K562 (cell line): ENCODE results near the gene ATRN. TPM values are rescaled to one million over a fixed set of nuclear protein-coding genes. Genes with fewer than 3 reads are reported as not detected.

Experiments
- ATAC-seq: fragments of 200-7000 bp; cut with Tn5 transposase; 3 replicates; pipeline ENCODE4 v1.9.1; 2020; ENCODE audit warnings: moderate library complexity
- BruUV-seq: library from RNA; stranded (reverse); fragments of 400-500 nt; replicated peaks from 2 replicates; lab custom pipeline; 2021; lab: Mats Ljungman, UMichigan
- CTCF ChIA-PET: fragments of 300-600 bp; formaldehyde crosslinking; extraction: SDS; loops from one replicate; lab custom pipeline; 2021; ENCODE audit warnings: low intra/inter-chr PET ratio; lab: Yijun Ruan, JAX
- POLR2A ChIA-PET: fragments of 300-600, 350-650 bp; sonication (Branson Sonifier 250); formaldehyde crosslinking; extraction: SDS; loops from one replicate; lab custom pipeline; 2021; ENCODE audit warnings: antibody characterized with exemption, inconsistent platforms; lab: Yijun Ruan, JAX
- DNase-seq, 4 experiments: peaks; one replicate each; pipeline versions ENCODE4 v3.0.0 to v3.0.0-alpha.2; 2011 to 2018; ENCODE audit warnings: low spot score in 3 of 4, mixed read lengths in 3 of 4; ENCODE audit errors: extremely low read depth in 1 of 4
- FAIRE-seq: peaks from 2 replicates; lab custom pipeline; 2011; peaks lifted over from hg19 to GRCh38; lab: Jason Lieb, UNC
- H2AFZ ChIP-seq: 2 replicates; pipeline ENCODE4 v1.6.0; 2011; ENCODE audit warnings: low read depth, low read length, control low read depth, inconsistent platforms
- H3K27ac ChIP-seq: fragments of 200-600 bp; 3 replicates; pipeline ENCODE4 v1.8.0; 2011; ENCODE audit warnings: low read depth, mild to moderate bottlenecking, control low read depth, inconsistent platforms, low read length, moderate library complexity, mixed read lengths; ENCODE audit errors: extremely low read depth
- H3K27me3 ChIP-seq, 2 experiments: fragments of 300-600 bp in 1 of 2; 2 replicates in 1 of 2; 3 replicates in 1 of 2; pipeline versions ENCODE4 v1.6.0 to v1.8.0; 2011; ENCODE audit warnings: inconsistent platforms in 2 of 2, low read length in 2 of 2, mild to moderate bottlenecking in 1 of 2, mixed read lengths in 1 of 2, moderate library complexity in 1 of 2; ENCODE audit not compliant: control insufficient read depth in 2 of 2, insufficient read depth in 2 of 2
- H3K36me3 ChIP-seq: fragments of 300-600 bp; 3 replicates; pipeline ENCODE4 v1.8.0; 2011; ENCODE audit warnings: mild to moderate bottlenecking, low read length, inconsistent platforms; ENCODE audit not compliant: control insufficient read depth, insufficient read depth
- H3K4me1 ChIP-seq, 2 experiments: fragments of 200-600 bp in 1 of 2; replicated peaks in 1 of 2; 2 replicates in 1 of 2; 3 replicates in 1 of 2; pipeline versions ENCODE4 v1.5.1 to v1.8.0; 2011; ENCODE audit warnings: inconsistent platforms in 2 of 2, low read length in 2 of 2, mild to moderate bottlenecking in 1 of 2, mixed read lengths in 1 of 2, moderate library complexity in 1 of 2; ENCODE audit not compliant: control insufficient read depth in 2 of 2, insufficient read depth in 2 of 2
- H3K4me2 ChIP-seq: 2 replicates; pipeline ENCODE4 v1.6.1; 2011; ENCODE audit warnings: low read length, control low read depth, inconsistent platforms, mixed read lengths; ENCODE audit not compliant: insufficient read depth
- H3K4me3 ChIP-seq: fragments of 200-600 bp; sonication (generic), shearing (Covaris generic); 2 replicates; pipeline ENCODE4 v1.5.1; 2016; ENCODE audit warnings: control low read depth, inconsistent platforms
- H3K79me2 ChIP-seq: fragments of 200-600 bp; 3 replicates; pipeline ENCODE4 v1.8.0; 2011; ENCODE audit warnings: low read length, inconsistent platforms; ENCODE audit not compliant: control insufficient read depth, insufficient read depth
- H3K9ac ChIP-seq, 2 experiments: 2 replicates each; pipeline versions ENCODE4 v1.6.0 to v1.6.1; 2011; ENCODE audit warnings: low read depth in 2 of 2, low read length in 2 of 2, control low read depth in 1 of 2, inconsistent platforms in 1 of 2, mild to moderate bottlenecking in 1 of 2, mixed read lengths in 1 of 2; ENCODE audit not compliant: insufficient read depth in 1 of 2
- H3K9me1 ChIP-seq: one replicate; pipeline ENCODE4 v1.6.0; 2011; ENCODE audit warnings: inconsistent platforms, mild to moderate bottlenecking, low read length, moderate library complexity; ENCODE audit not compliant: control insufficient read depth, insufficient read depth
- H3K9me3 ChIP-seq: replicated peaks from 2 replicates; pipeline ENCODE4 v1.5.1; 2011; ENCODE audit warnings: low read depth, low read length, inconsistent platforms; ENCODE audit not compliant: control insufficient read depth, insufficient read depth
- H4K20me1 ChIP-seq: replicated peaks from 2 replicates; pipeline ENCODE4 v1.6.1; 2011; ENCODE audit warnings: low read length, inconsistent platforms, mixed read lengths; ENCODE audit not compliant: control insufficient read depth, insufficient read depth
- NKRF ChIP-seq: fragments of 450-650 bp; IDR thresholded peaks from 2 replicates; pipeline ENCODE4 v1.6.1; 2016; ENCODE audit warnings: borderline replicate concordance
- ZBTB33 ChIP-seq: sonication (generic); formaldehyde crosslinking; IDR thresholded peaks from 2 replicates; pipeline ENCODE4 v1.8.1; 2023; ENCODE audit warnings: mild to moderate bottlenecking, missing genetic modification reagents
- WGBS: fragments of 100-300 bp; shearing (Covaris generic); methylation state at CpG from one replicate; pipeline ENCODE4 v1.1.6; 2016; ENCODE audit warnings: low coverage, mixed read lengths; ENCODE audit not compliant: insufficient coverage; ENCODE audit errors: missing lambda C conversion rate; 5-methylcytosine and 5-hydroxymethylcytosine counted together
- in situ Hi-C: fragments of 300-500 bp; cut with MboI; formaldehyde crosslinking; loops from 4 replicates; pipeline ENCODE4 v1.15.0; 2018; ENCODE audit warnings: inconsistent platforms, mixed read lengths
- intact Hi-C: fragments of 100-400 bp; cut with micrococcal nuclease; formaldehyde crosslinking; loops from 2 replicates; pipeline ENCODE4 v1.14.2; 2022
- polyA plus RNA-seq, 8 experiments: library from polyadenylated mRNA; depleted of rRNA in 4 of 8; stranded (reverse) in 5 of 8; unstranded in 3 of 8; fragments of >200 nt; fragmentation: Nextera tagmentation in 2 of 8; fragmentation: Illumina TruSeq in 1 of 8; extraction: Ambion mirVana in 2 of 8; extraction: Trizol in 1 of 8; gene quantifications; 2 replicates each; pipeline versions ENCODE4 v1.2.1 to v1.2.3, GENCODE V29; 2011 to 2014; ENCODE audit warnings: inconsistent platforms in 1 of 8, missing spikeins in 1 of 8
- total RNA-seq, 7 experiments: library from RNA; depleted of rRNA in 6 of 7; stranded (reverse); fragments of >200 nt in 6 of 7; fragmentation: Illumina TruSeq in 2 of 7; extraction: Trizol in 2 of 7; gene quantifications; 2 replicates each; pipeline versions ENCODE4 v1.2.1 to v1.2.3, GENCODE V29; 2011 to 2021; ENCODE audit warnings: low replicate concordance in 1 of 7

The ATRN gene
- total and polyA plus RNA-seq, 9 of the 15 experiments (the other 6 are each of a cell fraction or from before 2014, with no cell fraction given) = 0.69 to 16.5 (median 7.6) TPM

GRCh38 chr20:3660262-3661059, 189.6 kb downstream of the ATRN start:
- Histone ChIP-seq H3K4me3 (no peak overlapping the region), H3K27ac (no peak overlapping the region), H3K9me3 (no peaks in the 10 kb centered on the region), H3K9me1 (no peaks in the 10 kb centered on the region), H3K4me2 (no peak overlapping the region), H3K79me2 (no peaks in the 10 kb centered on the region), H3K36me3 (no peaks in the 10 kb centered on the region), H3K4me1 (peaks cover 0 to 5% of the 10 kb centered on the region in 2 experiments; a peak in 2 of 5 replicates), H3K27me3 (peaks cover 0 to 43% of the 10 kb centered on the region in 2 experiments; a peak in 4 of 5 replicates), H3K9ac (no peak overlapping the region), H4K20me1 (no peaks in the 10 kb centered on the region), H2AFZ (no peak overlapping the region)
- WGBS = 44% methylated on average over 11 of the region's 75 CpGs
- no TSS peak for BruUV-seq
- POLR2A ChIA-PET = no interaction called here
- intact Hi-C loops = no loop called here
- no peak for FAIRE-seq
- DNase-seq = no peak
- no peak for ATAC-seq
- in situ Hi-C loops = no loop called here
- CTCF ChIA-PET = no interaction called here
- TF ChIP-seq NKRF (no peak), ZBTB33 (0 out of 2 replicates have a peak, but pooled peaks have one; percentile 21)
